VCaP (cell line): Measurements from ENCODE around the gene MYO1D.

ENCODE experiments used
- H3K27ac ChIP-seq: fragments of 450-650 bp; 2 replicates; pipeline ENCODE4 v1.5.1; 2017
- CTCF ChIP-seq: fragments of 450-650 bp; conservative IDR thresholded peaks from 2 replicates; pipeline ENCODE4 v1.5.1; 2017; ENCODE audit warnings: mild to moderate bottlenecking, moderate library complexity

The MYO1D gene

GRCh38 chr17:32555611-32556310 is 321.2 kb downstream of the MYO1D start:
- no peak overlapping the region for H3K27ac ChIP-seq
- no peak for TF ChIP-seq CTCF

- no peak overlapping the region for H3K27ac ChIP-seq
- TF ChIP-seq CTCF, result no peak
These were observed 323.8 kb downstream of the MYO1D start for GRCh38 chr17:32553168-32553567.

- no peak for TF ChIP-seq CTCF
- H3K27ac ChIP-seq, result no peak overlapping the region
These were observed 324.6 kb downstream of the MYO1D start for GRCh38 chr17:32552280-32552679.

- no peak for TF ChIP-seq CTCF
- H3K27ac ChIP-seq, result no peak overlapping the region
These were observed 325.6 kb downstream of the MYO1D start for GRCh38 chr17:32551186-32551955.

GRCh38 chr17:32549559-32549958 is 327.4 kb downstream of the MYO1D start:
- H3K27ac ChIP-seq, result no peak overlapping the region
- TF ChIP-seq CTCF, result no peak

GRCh38 chr17:32546031-32546444 is 330.9 kb downstream of the MYO1D start:
- no peak for TF ChIP-seq CTCF
- no peak overlapping the region for H3K27ac ChIP-seq

- H3K27ac ChIP-seq, result no peak overlapping the region
- no peak for TF ChIP-seq CTCF
These were observed 334.7 kb downstream of the MYO1D start for GRCh38 chr17:32542186-32542585.
